ENCODE data around the gene PIEZO1. TPM values are rescaled to one million over a fixed set of nuclear protein-coding genes. Genes with fewer than 3 reads are reported as not detected.

Gene PIEZO1
- total RNA-seq, 1 experiment from 2014 or later, result 71.1 TPM

DNA sequence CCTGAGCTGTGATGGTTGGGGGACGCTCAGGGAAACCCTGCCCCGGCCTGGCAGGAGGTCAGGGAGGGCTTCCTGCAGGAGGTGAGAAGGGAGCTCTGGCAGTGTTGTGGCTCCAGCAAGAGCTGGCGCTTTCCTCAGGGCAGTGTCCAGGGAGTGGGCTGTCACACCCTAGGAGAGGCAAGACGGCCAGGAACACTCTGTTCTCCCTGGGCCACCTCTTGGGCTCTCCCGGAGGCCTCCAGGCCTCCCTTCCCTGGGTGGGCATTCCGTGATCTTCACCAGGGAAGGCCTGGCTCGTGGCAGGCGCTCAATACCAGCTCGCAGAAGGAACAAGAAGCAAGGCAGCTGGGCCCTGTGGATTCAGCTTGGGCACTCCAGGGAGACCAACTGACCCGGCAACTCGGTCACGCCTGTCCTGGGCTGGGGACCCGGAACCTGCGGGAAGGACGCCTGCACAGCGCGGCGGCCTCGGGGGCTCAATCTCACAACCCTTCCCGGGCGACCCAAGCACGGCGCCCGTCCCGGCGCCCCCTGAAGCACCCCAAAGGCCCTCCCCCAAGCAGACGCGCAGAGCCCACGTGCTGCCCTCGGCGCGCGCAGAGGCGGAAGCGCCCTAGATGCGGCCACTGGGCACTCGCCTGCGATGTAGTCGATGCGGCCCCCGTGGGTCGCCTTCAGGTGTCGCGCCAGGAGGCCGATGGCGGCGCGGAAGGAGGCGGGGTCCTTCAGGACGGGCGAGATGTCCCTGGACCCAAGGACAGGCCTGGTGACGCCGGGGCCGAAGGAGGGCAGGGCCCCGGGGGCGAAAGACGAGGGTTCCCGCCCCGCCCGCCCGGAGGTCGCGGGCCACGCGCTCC is 26.1 kb upstream of the PIEZO1 start:
- no CpG with 5 or more reads among the region's 65 CpGs for WGBS (ENCODE audit: extremely low coverage, insufficient read length, low lambda C conversion rate)
- Mint-ChIP-seq H3K27ac (peak overlapping the region in 2 of 3 experiments; percentile 94 to 96; a peak in 4 of 7 replicates), H3K4me1 (peaks cover 6 to 10% of the 10 kb centered on the region in 2 experiments), H3K27me3 (ENCODE audit: low read depth) (no peaks in the 10 kb centered on the region; the same call in 1 of the 2 replicates), H3K36me3 (ENCODE audit: insufficient read depth in 1 of 3, low read depth in 3 of 3) (peaks cover 17 to 47% (median 41%) of the 10 kb centered on the region in 3 experiments; a peak in 6 of 7 replicates), H3K9me3 (no peaks in the 10 kb centered on the region), H3K4me3 (peak overlapping the region; percentile 83 to 93)
- Histone ChIP-seq H2BK5ac (ENCODE audit: insufficient read length, low read length) (no peak overlapping the region), H2BK120ac (ENCODE audit: low read depth, low read length, poor library complexity, severe bottlenecking) (peak overlapping the region; percentile 51), H3K14ac (ENCODE audit: insufficient read depth, low read length) (peak overlapping the region; percentile 91), H3K4ac (ENCODE audit: low read depth, low read length) (no peak overlapping the region; the same call in 1 of the 2 replicates), H3K79me2 (ENCODE audit: insufficient read depth, low read length) (peaks cover 3% of the 10 kb centered on the region; the same call in 1 of the 2 replicates), H4K20me1 (ENCODE audit: control insufficient read depth, insufficient read depth, insufficient read length) (peaks cover 3% of the 10 kb centered on the region), H3K23me2 (ENCODE audit: insufficient read length, low read depth, low read length, poor library complexity, severe bottlenecking) (peaks cover 9% of the 10 kb centered on the region), H2BK15ac (ENCODE audit: low read depth, low read length) (no peak overlapping the region), H2BK20ac (ENCODE audit: low read depth, low read length, poor library complexity, severe bottlenecking) (no peak overlapping the region), H3K27ac (ENCODE audit: insufficient read length, low read depth, low read length) (no peak overlapping the region), H2AK5ac (ENCODE audit: insufficient read length, low read length) (no peak overlapping the region), H2AFZ (ENCODE audit: low read length) (no peak overlapping the region), H3K23ac (ENCODE audit: insufficient read length, low read depth, low read length) (no peak overlapping the region), H3K18ac (ENCODE audit: insufficient read length, low read depth, low read length) (peak overlapping the region; percentile 86), H3K9ac (ENCODE audit: extremely low read depth, insufficient read length, low read length) (peak overlapping the region; percentile 82), H4K8ac (replicated peaks; ENCODE audit: insufficient read length, low read depth, low read length) (no peak overlapping the region), H3K27me3 (ENCODE audit: insufficient read depth, low read length) (no peaks in the 10 kb centered on the region), H4K91ac (ENCODE audit: insufficient read length, low read depth, low read length) (no peak overlapping the region), H2BK12ac (ENCODE audit: insufficient read length, low read depth, low read length) (no peak overlapping the region), H3K56ac (ENCODE audit: insufficient read length, low read depth, low read length) (no peak overlapping the region), H4K5ac (ENCODE audit: insufficient read length, low read depth, low read length) (no peak overlapping the region), H3K4me2 (ENCODE audit: insufficient read depth, insufficient read length, low read length) (peak overlapping the region; percentile 81), H3K9me3 (ENCODE audit: control insufficient read depth, low read depth, low read length) (no peaks in the 10 kb centered on the region), H3K79me1 (ENCODE audit: insufficient read depth, low read depth, low read length, poor library complexity, severe bottlenecking) (no peaks in the 10 kb centered on the region), H3T11ph (ENCODE audit: low read length) (no peak overlapping the region), H3K4me1 (ENCODE audit: insufficient read depth, low read length) (no peaks in the 10 kb centered on the region)
- DNase-seq, result peak; percentile 38
- TF ChIP-seq, protein P1, sequence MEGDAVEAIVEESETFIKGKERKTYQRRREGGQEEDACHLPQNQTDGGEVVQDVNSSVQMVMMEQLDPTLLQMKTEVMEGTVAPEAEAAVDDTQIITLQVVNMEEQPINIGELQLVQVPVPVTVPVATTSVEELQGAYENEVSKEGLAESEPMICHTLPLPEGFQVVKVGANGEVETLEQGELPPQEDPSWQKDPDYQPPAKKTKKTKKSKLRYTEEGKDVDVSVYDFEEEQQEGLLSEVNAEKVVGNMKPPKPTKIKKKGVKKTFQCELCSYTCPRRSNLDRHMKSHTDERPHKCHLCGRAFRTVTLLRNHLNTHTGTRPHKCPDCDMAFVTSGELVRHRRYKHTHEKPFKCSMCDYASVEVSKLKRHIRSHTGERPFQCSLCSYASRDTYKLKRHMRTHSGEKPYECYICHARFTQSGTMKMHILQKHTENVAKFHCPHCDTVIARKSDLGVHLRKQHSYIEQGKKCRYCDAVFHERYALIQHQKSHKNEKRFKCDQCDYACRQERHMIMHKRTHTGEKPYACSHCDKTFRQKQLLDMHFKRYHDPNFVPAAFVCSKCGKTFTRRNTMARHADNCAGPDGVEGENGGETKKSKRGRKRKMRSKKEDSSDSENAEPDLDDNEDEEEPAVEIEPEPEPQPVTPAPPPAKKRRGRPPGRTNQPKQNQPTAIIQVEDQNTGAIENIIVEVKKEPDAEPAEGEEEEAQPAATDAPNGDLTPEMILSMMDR (conservative IDR thresholded peaks at IDR 0.05), result no peak
